ENCODE results near the gene GRAP2. TPM values are rescaled to one million over a fixed set of nuclear protein-coding genes. Genes with fewer than 3 reads are reported as not detected.

Gene GRAP2
- total RNA-seq, 4 donors from 2014 or later, result 0.76 to 11.1 (median 1.1) TPM

GRCh38 chr22:39937906-39938305 lies 37.0 kb downstream of the GRAP2 start:
- H3K27me3 ChIP-seq, result peaks cover 0 to 52% (median 0%) of the 10 kb centered on the region in 4 donors
- H3K9me3 ChIP-seq, result no peaks in the 10 kb centered on the region
- H3K4me1 ChIP-seq, result peaks cover 0 to 3% (median 0%) of the 10 kb centered on the region in 3 donors
- WGBS, 2 donors, result 75 to 85% methylated on average over 3 of the region's 3 CpGs
- no peak for DNase-seq
- no peaks in the 10 kb centered on the region for H3K36me3 ChIP-seq
- H3K4me3 ChIP-seq, result no peak overlapping the region
- H3K27ac ChIP-seq, result no peak overlapping the region
- intact Hi-C loops (cut with DNase I), result no loop called here
- TF ChIP-seq, protein P1, sequence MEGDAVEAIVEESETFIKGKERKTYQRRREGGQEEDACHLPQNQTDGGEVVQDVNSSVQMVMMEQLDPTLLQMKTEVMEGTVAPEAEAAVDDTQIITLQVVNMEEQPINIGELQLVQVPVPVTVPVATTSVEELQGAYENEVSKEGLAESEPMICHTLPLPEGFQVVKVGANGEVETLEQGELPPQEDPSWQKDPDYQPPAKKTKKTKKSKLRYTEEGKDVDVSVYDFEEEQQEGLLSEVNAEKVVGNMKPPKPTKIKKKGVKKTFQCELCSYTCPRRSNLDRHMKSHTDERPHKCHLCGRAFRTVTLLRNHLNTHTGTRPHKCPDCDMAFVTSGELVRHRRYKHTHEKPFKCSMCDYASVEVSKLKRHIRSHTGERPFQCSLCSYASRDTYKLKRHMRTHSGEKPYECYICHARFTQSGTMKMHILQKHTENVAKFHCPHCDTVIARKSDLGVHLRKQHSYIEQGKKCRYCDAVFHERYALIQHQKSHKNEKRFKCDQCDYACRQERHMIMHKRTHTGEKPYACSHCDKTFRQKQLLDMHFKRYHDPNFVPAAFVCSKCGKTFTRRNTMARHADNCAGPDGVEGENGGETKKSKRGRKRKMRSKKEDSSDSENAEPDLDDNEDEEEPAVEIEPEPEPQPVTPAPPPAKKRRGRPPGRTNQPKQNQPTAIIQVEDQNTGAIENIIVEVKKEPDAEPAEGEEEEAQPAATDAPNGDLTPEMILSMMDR (IDR thresholded peaks at IDR 0.05), result no peak

GRCh38 chr22:39938509-39939111 lies 37.7 kb downstream of the GRAP2 start:
- TF ChIP-seq, protein P1 (IDR thresholded peaks at IDR 0.05), result no peak
- no peak for TF ChIP-seq POLR2A (IDR thresholded peaks at IDR 0.05)
- DNase-seq, result no peak
- peaks cover 0 to 3% (median 0%) of the 10 kb centered on the region in 3 donors for H3K4me1 ChIP-seq
- WGBS, 2 donors, result 58 to 77% methylated on average over 3 to 10 of the region's 14 CpGs
- no peak overlapping the region for H3K27ac ChIP-seq
- H3K36me3 ChIP-seq, result no peaks in the 10 kb centered on the region
- intact Hi-C loops (cut with DNase I), result no loop called here
- no peaks in the 10 kb centered on the region for H3K9me3 ChIP-seq
- H3K27me3 ChIP-seq, result peaks cover 0 to 51% (median 0%) of the 10 kb centered on the region in 4 donors
- no peak overlapping the region for H3K4me3 ChIP-seq

DNA sequence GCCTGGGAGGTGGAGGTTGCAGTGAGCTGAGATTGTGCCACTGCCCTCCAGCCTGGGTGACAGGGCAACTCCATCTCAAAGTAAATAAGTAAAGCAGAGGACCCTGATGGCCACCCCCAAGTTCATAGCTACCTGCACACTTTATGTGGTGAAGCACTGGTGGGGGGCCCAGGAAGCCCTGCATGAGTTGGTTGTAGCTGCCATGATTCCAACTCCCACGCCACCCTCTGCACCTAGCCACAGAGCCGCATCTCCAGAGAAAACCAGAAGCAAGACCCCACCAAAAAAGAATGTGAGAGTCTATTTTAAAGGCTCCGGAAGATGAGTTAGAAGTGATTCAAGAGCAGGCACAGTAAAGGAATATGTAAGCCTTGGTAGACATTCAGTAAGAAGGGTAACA lies 38.9 kb downstream of the GRAP2 start:
- H3K9me3 ChIP-seq, result no peaks in the 10 kb centered on the region
- WGBS, 2 donors, result 100% methylated on average over 3 of the region's 3 CpGs
- intact Hi-C loops (cut with DNase I), result no loop called here
- no peak overlapping the region for H3K27ac ChIP-seq
- no peaks in the 10 kb centered on the region for H3K36me3 ChIP-seq
- no peak for DNase-seq
- H3K4me3 ChIP-seq, result no peak overlapping the region
- H3K27me3 ChIP-seq, result peaks cover 0 to 39% (median 0%) of the 10 kb centered on the region in 4 donors
- TF ChIP-seq POLR2A (IDR thresholded peaks at IDR 0.05), result no peak
- TF ChIP-seq, protein P1 (IDR thresholded peaks at IDR 0.05), result no peak
- H3K4me1 ChIP-seq, result peaks cover 0 to 3% (median 0%) of the 10 kb centered on the region in 3 donors

DNA sequence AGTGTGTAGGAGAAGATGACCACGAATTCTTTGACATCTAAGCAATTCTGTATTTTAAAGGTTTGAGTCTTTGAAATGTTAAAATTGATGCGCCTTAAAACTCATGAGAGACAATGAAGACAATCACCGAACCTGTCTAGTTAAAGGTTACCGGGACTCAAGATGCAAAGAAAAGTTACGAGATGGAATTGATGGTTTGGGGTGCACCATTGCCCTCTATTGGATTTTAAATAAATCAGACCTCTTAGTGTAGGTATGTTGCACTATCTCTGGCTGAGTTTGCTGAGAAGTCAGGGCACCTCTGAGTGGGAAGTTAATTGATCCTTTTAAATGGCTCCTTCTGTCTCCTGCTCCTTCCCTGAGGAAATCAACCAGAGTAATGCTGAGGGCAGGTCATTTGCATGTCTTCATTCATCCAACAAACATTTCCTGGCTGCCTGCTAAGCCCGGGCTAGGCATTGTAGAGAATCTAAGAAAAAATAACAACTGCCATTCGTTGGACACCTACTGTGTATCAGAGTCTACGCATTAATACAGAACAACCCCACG lies 39.9 kb downstream of the GRAP2 start:
- intact Hi-C loops (cut with DNase I), result no loop called here
- H3K4me1 ChIP-seq, result peaks cover 0 to 3% (median 0%) of the 10 kb centered on the region in 3 donors
- no peak overlapping the region for H3K4me3 ChIP-seq
- H3K9me3 ChIP-seq, result no peaks in the 10 kb centered on the region
- DNase-seq, result no peak
- H3K27ac ChIP-seq, result no peak overlapping the region
- H3K36me3 ChIP-seq, result no peaks in the 10 kb centered on the region
- 51 to 67% methylated on average over 9 of the region's 9 CpGs for WGBS, 2 donors
- H3K27me3 ChIP-seq, result peaks cover 0 to 29% (median 0%) of the 10 kb centered on the region in 4 donors
- TF ChIP-seq, protein P1 (IDR thresholded peaks at IDR 0.05), result peak in 1 of 6 experiments; percentile 12
- no peak for TF ChIP-seq POLR2A (IDR thresholded peaks at IDR 0.05)

DNA sequence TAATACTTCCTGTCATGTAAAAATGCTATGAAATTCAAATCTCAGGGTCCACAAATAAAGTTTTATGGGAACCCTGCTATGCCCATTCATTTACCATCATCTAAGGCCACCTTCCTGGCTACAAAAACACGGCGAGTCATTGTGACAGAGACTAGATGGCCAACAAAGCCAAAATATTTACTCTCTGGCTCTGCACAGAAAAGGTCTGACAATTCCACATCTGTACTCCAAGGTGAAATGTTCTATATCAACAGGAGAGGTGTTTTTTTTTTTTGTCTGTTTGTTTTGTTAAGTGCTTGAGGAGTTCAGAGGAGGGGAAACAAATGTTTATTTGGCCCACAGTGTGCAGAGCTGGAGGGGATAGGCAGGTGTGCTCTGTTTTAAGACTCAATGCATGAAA lies 40.7 kb downstream of the GRAP2 start:
- Histone ChIP-seq H3K4me1 (peaks cover 0 to 6% (median 0%) of the 10 kb centered on the region in 3 donors), H3K9me3 (no peaks in the 10 kb centered on the region), H3K36me3 (no peaks in the 10 kb centered on the region), H3K27me3 (peaks cover 0 to 21% (median 0%) of the 10 kb centered on the region in 4 donors), H3K27ac (no peak overlapping the region), H3K4me3 (no peak overlapping the region)
- intact Hi-C loops (cut with DNase I), result no loop called here
- TF ChIP-seq POLR2A (IDR thresholded peaks at IDR 0.05), result no peak
- TF ChIP-seq, protein P1 (IDR thresholded peaks at IDR 0.05), result no peak
- WGBS, 2 donors, result 88 to 91% methylated on average over 2 of the region's 2 CpGs
- no peak for DNase-seq
